Uterus (tissue), 2 donors: Measurements from ENCODE around the gene INTU.

Experiments used
- POLR2A ChIP-seq, 2 donors: fragments of 450-650 bp; IDR thresholded peaks; one replicate each; pipeline ENCODE4 v1.6.1; 2016; ENCODE audit warnings: antibody characterized with exemption in 2 of 2, mild to moderate bottlenecking in 1 of 2, moderate library complexity in 1 of 2
- TF ChIP-seq, protein P1 (sequence below), 4 experiments: fragments of 200-600 bp in 2 of 4; fragments of 450-650 bp in 2 of 4; sonication (generic) in 2 of 4; IDR thresholded peaks; one replicate each; pipeline ENCODE4 v1.5.1; 2016 to 2019; ENCODE audit warnings: antibody characterized with exemption in 4 of 4, mild to moderate bottlenecking in 2 of 4, moderate library complexity in 1 of 4

GRCh38 chr4:127672111-127672510 lies 39.4 kb downstream of the INTU start:
- TF ChIP-seq, protein P1, sequence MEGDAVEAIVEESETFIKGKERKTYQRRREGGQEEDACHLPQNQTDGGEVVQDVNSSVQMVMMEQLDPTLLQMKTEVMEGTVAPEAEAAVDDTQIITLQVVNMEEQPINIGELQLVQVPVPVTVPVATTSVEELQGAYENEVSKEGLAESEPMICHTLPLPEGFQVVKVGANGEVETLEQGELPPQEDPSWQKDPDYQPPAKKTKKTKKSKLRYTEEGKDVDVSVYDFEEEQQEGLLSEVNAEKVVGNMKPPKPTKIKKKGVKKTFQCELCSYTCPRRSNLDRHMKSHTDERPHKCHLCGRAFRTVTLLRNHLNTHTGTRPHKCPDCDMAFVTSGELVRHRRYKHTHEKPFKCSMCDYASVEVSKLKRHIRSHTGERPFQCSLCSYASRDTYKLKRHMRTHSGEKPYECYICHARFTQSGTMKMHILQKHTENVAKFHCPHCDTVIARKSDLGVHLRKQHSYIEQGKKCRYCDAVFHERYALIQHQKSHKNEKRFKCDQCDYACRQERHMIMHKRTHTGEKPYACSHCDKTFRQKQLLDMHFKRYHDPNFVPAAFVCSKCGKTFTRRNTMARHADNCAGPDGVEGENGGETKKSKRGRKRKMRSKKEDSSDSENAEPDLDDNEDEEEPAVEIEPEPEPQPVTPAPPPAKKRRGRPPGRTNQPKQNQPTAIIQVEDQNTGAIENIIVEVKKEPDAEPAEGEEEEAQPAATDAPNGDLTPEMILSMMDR (IDR thresholded peaks at IDR 0.05): no peak
- TF ChIP-seq POLR2A (IDR thresholded peaks at IDR 0.05): no peak
